HuH-7 (cell line): ENCODE measurements around the gene DPPA2.
A peak's percentile ranks its signal among the peaks of the same experiment; 100 is the strongest.

Experiments used
- DNase-seq: peaks from one replicate; pipeline ENCODE4 v3.0.0; 2011; ENCODE audit warnings: low spot score

The DPPA2 gene

GRCh38 chr3:109325109-109325508 lies 8.8 kb upstream of the DPPA2 start:
- DNase-seq = no peak

- DNase-seq = no peak
These were observed 3.3 kb downstream of the DPPA2 start for GRCh38 chr3:109313061-109313460.

DNA sequence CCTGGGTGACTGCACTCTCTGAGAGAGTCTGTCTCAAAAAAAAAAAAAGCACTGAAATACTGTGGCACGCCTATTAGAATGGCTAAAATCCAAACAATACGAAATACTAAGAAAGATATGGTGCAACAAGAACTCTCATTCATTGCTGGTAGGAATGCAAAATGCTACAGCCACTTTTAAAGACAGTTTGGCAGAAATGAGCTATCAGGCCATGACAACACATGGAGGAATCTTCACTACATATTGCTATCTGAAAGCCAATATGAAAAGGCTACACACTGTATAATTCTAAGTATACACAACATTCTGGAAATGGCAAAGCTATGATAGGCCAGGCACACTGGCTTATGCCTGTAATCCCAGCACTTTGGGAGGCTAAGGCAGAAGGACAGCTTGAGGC lies 18.8 kb downstream of the DPPA2 start:
- DNase-seq = no peak

DNA sequence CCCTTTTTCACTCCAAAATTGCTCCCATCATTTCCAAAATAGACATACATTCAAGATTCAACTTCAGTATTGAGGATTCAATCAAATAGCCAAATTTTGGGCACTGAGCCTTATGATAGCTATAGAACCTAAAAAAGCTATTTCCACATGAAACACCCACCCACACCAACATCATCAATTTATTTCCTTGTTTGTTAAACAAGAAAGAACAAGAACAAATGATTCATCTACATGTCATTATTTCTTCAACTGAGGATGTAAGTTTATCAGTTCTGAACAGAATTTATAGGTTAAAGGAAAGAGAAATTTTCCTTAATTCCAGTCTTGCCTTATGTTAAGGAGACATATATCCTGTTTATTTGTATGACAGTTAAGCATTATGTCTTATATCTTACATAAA lies 32.2 kb downstream of the DPPA2 start:
- no peak for DNase-seq

DNA sequence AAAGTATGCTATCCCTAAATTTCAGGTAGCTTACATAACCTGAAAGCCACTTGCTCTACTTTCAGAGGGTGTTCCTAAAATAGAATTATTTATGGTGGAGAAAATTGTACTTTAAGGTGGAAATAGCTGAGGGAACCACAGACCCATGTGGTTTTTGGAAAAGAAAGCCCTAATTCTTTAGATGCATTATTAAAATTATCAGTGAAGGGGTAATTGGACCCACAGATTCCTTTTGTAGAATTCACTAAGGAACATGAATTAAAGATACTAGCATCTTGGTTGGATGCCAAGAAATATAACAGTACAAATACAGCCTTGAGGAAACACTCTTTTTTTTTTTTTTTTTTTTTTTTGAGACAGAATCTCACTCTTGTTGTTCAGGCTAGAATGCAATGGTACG lies 37.8 kb downstream of the DPPA2 start:
- DNase-seq = no peak

DNA sequence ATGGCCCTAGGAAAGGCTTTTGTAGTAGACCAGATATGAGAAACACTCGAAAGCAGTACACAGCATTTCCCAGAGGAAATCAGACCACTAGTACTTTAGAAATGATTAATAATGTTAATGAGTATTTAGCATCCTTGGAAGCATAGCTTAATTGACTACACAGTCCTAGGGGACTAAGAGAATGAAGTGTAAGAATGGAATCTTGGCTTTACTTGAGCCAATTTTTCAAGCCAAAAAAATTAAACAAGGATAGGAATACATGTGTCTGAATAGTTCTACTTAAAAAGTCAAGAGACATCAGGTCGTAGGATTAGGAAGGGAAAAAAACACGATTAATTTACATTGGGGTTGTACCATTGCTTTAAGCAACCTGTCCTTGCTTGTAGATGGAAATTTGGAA lies 38.2 kb downstream of the DPPA2 start:
- no peak for DNase-seq

DNA sequence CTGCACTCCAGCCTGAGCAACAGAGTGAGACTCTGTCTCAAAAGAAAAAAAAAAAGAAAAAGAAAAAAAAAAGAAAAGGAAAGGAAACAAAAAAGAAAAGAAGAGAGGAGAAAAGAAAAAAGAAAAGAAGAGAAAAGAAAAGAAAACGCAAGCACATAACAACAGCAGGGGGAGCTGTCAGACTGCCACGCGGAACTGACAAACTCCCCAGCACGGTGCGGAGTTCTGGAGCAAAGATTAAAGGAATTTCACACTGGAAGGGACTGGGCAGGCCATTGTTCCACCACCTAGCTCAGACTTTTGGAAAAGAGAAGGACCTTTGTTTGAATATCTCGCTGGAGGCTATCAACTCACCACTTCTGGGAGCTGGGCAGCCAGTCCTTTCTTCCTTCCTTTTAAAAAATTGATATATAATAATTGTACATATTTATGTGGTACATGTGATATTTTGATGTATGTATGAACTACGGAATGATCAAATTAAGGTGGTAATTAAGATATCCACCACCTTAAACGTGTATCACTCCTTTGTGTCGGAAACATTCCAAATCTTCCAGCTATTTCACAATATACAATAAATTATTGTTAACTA lies 40.5 kb downstream of the DPPA2 start:
- peak; percentile 70 for DNase-seq

GRCh38 chr3:109270779-109271178 lies 45.5 kb downstream of the DPPA2 start:
- no peak for DNase-seq

- DNase-seq = no peak
These were observed 46.6 kb downstream of the DPPA2 start for GRCh38 chr3:109269577-109270275.

GRCh38 chr3:109268181-109268580 lies 48.1 kb downstream of the DPPA2 start:
- DNase-seq = no peak

GRCh38 chr3:109265295-109265694 lies 51.0 kb downstream of the DPPA2 start:
- no peak for DNase-seq

GRCh38 chr3:109257269-109257668 lies 59.0 kb downstream of the DPPA2 start:
- DNase-seq = no peak

DNA sequence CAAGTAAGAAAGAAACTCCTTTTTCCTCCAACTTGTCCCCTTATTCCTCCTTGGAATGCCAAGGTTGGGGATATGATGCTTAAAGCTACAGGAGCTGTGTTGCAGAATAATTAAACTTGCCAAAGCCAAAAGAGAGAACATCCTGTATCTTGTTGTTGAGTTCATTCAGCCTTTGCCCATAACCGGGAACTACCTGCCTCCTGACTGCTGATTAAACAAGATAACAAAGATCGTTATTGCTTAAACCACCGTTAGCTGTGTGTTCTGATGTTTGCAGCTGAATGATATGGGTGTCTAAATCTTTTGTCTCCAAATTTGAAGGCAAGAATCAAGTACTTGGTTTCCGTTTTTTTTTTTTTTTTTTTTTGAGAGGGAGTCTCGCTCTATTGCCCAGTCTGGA lies 61.5 kb downstream of the DPPA2 start:
- DNase-seq = no peak

DNA sequence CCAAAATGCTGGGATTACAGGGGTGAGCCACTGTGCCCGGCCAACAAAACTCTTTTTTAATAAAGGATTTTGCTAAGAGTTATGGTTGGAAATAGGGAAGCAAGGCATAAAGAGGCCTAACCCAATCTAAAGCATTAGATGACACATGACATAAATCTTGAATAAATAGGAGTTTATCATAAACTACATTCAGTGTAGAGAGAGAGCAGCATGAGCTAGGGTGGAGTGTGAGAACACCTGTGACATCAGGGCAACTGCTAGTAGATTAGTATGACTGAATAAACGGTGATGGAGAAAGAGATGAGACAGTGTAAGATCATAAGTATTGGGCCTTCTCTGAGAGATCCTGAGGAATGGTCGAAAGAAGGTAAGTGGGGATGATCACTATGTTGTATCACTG lies 63.7 kb downstream of the DPPA2 start:
- no peak for DNase-seq
